A204.1 (cell line): ENCODE data around the gene PRR29.
"Not testable (repeated sequence)": the region's sequence is repeated elsewhere in the genome, so short reads cannot be mapped to it uniquely, and the experiment has no call there.

Experiments
- FAIRE-seq: peaks from 2 replicates; lab custom pipeline; 2012; peaks lifted over from hg19 to GRCh38; lab: Jason Lieb, UNC

PRR29 gene

DNA sequence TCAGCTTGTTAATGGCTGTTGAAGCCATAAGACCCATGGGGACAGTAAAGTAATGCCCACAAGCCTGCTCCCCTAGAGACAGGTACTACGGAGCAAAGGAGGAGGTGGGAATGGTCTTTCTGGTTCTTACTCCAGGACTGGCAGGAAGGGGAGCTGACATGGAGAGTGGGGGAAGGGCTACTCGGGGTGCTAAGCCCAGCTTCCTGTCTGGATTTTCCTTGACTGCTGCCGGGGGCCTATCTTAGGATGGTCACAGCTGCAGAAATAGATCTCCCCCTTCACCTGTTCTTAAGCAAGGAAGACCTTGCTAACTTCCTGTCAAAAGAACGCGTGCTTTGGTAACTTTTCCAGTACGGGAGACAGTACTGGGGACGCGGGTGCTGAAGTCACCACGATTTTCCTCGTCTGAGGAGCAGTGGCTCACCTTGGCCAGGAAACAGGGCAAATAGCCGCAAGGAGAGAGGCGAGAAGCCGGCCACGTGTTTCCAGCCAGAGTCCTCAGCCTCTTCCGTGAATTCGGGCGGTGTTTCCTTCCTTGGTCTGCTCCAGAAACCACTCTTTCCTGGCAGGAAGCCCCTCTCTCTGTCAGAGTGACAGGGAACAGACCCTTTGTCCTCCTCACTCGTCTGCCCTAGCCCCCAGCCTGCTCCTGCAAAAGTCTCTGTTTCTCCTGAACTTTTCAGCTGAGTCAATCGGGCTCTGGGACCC lies 656 bp upstream of the PRR29 start:
- FAIRE-seq = no peak

DNA sequence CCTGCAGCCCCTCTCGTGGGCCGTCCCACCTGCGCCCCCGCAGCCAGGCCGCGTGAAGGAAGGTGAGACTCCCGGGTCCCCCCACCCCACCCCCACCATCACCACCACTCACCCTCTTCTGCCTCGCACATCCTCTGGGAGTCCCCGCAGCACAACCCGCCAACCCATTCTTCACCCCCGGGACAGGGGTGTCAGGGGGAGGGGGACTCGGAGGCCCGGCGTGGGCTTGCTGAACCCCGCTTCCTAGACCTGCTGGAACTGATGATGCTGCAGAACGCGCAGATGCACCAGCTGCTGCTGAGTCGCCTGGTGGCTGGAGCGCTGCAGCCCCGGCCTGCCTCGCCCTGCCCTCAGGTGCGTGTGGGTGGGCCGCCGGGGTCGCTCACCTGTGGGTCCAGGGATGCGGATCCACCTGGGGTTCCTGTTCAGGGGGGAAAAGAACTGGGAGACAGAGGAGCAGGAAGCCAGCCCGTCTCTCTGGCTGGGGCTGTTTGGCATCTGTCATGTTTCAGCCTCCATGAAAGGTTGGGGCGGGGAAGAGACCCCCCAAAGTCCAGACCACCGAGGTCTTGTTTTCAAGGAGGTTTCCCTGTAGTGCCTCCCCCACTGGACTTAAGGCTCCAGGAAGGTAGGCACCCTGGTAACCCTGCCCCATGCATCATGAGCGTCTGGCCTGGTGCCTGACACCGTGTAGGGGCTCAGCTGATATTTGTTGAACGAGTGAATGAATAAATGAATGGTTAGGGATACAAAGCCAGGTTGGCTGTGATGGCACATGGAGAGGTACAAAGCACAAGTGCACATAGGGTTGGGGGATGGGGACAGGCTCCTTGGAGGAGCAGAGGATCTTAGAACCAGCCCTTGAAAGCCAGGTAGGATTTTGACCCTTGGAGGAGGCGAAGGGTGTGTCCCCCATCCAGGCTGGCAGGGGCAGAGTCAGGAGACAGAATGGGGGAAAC lies 849 bp downstream of the PRR29 start:
- FAIRE-seq = no peak

DNA sequence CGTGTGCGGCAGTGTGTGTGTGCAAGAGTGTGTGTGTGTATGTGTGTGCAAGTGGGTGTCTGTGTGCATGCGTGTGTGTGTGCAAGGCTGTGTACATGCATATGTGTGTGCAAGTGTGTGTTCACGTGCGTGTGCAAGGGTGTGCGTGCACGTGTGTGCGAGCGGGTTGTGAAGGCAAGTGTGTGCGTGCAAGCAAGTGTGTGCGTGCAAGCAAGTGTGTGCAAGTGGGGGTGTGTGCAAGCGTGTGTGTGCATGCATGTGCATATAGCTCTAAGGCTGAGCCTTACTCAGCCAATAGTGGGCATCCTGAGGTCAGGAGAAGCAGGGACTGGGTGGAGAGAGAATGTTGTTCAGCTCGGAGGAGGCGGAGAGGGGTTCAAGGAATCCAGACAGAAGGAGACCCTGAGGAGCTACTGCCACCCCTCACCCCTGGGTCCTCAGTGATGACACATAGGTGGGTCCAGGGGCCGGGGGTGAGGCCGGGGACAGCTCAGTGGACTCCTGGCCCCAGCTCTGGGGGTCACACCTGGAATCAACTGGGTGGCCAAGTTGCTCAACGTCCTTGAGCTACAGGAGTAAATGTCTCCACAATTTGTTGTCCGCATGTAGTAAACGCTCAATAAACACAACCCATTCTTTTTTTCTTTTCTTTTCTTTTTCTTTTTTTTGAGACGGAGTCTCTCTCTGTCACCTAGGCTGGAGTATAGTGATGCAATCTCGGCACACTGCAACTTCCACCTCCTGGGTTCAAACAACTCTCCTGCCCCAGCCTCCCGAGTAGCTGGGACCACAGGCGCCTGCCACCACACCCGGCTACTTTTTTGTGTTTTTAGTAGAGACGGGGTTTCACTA lies 1.8 kb downstream of the PRR29 start:
- no peak for FAIRE-seq

DNA sequence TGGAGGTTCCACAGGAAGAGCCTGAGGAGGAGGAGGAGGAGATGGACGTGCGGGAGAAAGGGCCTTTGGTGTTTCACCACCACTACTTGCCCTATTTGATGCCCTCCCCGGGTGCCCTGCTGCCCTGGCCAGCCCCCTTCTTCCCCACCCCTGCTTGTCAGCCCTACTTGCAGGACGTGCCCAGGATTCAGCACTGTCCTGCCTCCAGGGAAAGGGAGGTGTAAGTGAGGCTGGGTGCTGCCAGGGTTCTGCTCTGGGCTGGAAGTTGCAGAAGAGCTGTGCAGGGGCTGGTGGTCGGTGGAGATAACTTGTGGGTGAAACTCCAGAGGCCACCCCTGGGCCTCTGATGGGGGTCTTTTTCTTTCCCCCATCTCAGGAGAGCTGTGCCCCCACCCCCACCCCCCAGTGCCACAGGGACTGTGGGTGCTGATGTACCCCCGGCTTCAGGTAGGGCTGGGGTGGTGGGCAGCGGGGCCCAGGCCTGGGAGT lies 3.0 kb downstream of the PRR29 start:
- FAIRE-seq = no peak

DNA sequence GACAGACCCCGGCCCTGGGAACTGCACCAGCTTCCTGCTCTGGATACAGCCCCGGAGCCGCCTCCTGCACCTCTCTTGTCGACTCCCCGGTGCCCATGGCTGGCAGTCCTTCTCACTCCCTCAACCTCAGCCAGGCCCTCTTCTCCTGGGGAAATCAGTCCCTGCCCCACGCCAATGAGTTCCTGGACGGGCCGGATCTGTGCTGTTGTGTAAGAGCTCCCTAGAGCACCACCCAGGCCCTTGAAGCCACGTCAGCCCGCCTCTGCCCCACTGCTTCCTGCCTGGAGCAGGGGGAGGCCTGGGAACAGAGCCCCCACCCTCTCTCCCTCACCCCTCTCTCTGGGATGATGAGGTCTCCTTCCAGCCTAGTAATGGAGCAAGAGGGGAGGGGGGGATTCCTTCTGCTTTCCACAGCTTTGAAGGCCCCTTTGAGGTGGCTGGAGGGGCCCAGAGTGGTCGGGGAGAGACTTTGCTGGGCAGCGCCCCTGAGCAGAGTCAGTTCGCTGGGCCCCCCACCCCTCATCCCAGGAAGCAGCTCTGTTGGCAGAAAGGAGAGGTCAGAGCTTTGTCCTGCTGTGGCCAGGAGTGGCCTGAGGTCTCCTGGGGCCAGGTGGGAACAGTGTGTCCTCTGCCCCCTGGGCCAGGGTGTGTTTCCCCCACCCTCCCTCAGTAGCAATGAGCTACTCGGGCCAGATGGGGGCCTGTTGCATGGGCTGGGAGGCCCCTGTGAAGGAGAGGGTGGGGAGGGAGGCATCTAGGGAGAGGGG lies 3.8 kb downstream of the PRR29 start:
- no peak for FAIRE-seq

DNA sequence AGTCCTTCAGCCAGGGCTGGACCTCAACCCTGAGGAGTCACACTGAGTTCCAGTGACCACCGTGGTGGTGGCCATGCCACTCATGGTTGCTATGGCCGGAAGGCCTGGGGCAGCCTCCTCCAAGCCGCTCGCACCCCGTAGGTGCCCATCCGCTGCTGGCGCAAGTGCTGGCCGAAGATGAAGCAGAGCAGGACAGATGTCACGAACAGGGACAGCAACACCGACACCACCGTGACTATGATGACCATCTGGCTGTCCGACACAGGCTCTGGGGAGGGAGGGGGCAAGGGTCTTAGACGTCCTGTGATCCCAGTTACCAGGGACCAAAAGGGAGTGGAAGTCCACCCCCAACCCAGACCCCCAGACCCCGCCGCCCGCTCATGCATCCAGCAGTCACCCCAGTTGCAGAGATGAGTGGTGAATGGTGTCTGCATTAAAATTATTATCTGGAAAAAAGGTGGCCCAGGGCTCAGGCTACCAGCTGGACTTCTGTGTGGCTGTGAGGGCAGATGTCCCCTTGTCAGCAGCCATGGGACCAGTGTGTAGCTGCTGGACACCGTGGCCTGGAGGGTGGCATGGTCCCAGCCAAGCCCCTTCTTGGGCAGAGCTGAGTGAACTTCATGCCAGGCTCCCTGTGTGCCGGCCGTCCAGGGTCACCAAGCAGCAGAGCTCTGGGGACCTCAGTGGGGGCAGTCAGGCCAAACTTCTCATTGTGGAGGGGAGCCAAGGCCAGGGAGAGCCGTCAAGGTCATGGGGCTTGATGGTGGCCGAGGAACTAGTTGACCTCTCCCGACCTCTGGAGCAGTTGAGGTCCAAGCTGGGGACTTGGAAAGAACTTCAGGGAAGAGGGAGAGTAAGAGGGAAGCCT lies 4.7 kb downstream of the PRR29 start:
- FAIRE-seq = no peak

DNA sequence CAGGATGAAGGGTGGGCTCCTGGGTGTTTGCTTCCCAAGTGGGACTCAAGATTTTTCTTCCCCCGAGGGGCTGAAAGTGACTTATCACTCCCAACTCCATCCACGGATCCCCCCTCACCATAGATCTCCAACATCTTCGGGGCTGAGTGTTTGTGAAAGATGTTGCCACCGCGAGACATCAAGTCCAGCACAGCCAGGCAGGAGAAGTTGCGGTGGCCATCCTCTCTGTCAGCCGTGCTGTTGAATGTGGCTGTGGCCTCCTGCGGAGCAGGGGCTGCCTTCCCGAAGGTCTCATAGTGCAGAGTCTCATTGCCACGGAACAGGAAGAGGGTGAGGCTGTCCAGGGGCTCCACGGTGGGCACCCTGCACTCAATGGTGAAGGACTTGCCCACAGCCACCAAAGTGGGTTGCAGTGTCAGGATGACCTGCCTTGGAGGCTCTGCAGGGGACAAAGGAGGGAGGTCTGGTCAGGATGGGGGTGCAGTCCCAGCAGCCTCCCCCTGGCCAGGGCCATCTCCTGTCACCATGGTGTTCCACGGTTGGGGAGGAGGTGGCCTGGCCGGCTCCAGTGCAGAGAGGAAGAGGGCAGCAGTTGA lies 5.5 kb downstream of the PRR29 start:
- no peak for FAIRE-seq

DNA sequence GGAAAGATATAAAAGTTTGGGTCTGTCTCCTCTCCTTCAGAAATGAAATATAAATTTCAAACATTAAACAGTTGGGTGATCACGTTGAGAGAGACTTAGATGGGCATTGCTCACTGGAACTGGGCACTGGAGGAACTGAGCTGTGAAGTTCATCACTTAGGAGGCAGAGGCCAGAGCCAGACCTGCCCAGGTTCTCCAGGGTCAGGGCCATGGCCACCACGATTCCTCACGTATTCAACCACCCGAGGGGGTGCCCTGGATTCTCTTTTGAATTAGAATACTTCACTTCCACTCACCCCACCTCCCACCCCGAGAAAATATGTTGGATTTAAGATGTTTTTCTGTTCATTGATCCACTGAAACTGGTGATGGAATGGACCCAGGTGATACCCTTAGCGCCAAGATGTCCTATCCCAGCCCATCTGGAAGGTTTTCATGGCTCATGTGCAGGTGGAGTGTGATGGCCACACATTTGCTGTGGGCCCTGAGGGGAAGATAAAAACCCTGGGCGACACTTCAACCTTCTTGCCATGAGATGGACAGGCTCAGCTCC lies 6.1 kb downstream of the PRR29 start:
- FAIRE-seq = no peak

DNA sequence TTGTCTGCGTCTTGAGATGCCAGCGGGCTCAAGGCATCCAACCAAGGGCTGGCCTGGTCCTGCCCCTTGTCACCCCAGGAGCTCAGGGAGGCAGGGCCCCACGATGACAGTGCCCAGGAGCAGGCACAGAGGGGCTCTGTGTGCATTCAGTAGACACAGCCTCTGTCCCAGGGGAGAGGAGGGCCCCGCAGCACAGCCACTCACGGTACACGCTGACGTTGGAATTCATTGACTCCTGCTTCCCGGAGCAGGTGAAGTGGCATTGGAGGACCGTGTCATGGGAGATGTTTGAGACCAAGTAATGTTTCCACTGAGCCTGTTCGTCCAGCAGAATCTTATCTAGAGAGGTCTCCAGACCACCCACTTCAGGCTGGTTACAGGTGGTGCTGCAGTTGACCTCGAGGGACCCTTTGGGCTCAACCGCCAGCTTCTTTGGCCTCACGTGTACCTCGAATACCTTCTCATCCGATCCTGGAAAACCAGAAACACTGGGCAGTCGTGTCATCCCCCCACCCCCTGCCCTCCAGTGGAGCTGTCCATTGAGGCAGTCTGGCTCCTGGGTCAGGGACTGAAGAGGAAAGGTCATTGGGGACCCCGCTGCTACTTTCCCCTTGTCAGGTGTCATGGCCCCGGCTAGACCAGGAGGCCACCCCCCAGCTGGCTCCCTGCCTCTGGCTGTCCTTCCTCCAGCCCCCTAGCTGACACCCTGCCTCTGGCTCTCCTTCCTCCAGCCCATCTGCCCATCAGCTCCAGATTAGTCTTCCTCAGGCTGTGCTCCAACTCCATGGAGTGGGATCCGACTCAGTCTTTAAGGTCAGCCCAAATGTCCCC lies 7.0 kb downstream of the PRR29 start:
- FAIRE-seq = no peak

DNA sequence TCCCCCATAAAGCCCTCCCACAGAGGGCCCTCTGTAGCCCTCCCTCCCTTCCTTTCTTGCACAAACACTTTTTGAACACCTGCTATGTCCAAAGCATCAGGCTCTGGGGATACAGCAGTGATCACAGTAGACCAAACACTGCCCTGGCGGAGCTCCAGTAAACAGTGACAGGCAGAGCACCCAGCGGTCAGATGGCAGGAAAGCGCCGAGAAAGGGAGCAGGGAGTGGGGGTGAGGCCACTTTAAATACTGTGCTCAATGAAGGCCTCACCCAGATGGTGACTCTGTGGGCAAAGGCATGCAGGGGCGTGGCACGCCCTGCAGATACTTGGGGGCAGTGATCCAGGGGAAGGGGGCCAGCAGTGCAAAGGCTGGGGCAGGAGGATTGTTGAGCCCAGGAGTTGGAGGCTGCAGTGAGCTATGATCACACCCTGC lies 7.6 kb downstream of the PRR29 start:
- FAIRE-seq = no peak

DNA sequence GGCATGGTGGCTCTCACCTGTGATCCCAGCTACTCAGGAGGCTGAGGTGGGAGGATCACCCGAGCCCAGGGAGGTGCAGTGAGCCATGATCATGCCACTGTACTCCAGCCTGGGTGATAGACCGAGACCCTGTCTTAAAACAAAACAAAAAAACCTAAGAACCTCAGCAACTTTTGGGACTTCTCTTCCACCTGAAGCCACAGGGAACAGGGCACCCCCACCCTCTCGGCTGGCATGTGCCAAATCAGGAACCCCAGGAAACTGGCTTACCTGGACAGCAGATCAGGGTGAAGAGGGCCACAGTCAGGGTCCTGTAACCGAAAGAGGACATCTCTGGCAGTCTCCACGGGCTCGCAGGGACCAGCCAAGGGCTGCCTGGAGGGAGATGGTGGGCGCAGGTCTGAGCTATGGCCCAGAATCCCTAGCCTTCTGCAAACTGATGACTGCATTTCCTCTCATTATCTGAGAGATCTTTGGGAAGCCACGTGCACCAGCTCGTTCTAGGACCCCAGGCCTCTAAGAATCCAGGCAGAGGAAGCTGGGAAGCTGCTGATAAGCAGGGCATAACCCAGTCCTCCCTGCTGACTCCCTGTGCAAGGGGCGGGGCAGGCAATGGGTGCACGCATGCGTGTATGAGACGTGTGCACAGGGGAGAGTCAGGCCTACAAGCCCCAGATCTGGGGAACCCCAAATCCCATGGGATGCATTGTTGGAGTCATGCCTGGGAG lies 8.4 kb downstream of the PRR29 start:
- no peak for FAIRE-seq

DNA sequence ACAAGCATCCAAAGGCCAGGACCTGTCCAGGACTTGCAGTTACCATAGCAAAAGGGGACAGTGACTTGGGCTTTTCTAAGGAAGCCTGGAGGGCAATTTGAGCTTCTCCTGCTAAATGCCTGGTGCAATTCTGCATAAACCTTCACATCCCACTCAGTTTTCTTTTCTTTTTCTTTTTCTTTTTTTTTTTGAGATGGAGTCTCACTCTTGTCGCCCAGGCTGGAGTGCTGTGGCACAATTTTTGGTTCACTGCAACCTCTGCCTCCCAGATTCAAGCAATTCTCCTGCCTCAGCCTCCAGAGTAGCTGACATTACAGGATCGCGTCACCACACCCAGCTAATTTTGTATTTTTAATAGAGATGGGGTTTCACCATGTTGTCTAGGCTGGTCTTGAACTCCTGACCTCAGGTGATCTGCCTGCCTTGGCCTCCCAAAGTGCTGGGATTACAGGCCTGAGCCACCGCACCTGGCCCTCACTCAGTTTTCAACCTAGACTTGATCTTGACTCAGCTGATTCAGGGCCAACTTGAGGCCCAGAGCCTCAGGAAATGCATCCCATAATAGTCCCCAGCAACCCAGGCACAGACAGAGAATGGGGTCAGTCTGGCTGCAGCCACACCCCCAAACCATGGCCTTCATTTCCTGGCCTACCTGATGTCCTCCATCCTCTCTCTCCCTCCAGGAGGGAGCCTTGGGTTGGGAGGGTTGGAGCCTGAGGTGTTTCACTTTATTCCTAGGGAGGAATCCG lies 9.1 kb downstream of the PRR29 start:
- FAIRE-seq = not testable (repeated sequence)

DNA sequence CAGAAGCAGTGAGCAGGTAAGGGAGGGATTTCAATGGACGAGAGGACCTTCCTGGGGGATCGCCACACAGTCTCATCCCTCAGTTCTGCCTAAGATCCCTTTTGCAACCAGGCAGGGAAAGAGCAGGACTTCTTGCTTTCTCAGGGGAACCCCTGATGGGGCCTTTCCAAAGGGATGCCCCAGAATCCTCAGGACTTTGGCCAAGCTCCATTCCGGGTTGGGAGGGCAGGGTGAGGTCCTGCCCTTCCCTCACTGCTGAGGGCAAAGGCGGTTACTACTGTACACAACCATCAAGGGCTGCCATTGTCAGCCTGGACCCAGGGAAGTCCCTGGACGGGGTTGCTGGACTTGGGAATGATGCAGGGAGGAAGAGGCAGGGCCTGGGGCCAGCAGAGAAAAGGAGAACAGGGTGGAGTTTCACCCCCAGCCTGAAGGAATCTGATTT lies 9.7 kb downstream of the PRR29 start:
- FAIRE-seq = no peak

DNA sequence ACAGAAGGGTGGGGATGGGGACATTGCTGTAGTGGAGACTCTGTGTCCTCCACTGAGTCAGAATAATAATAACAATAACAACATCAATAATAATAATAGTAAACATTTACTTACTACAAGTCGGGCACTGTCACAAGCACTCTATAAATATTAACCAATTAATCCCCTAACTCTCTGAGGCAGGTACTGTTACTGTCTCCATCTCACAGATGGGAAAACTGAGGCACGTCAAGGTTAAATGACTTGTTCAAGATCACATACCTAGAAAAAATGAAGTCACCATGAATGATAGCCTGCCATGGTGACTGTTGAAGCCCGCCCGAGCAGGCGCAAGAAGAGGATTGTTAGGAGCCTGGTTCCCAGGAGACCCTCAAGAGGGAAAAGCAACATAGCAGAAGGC lies 10.2 kb downstream of the PRR29 start:
- no peak for FAIRE-seq

DNA sequence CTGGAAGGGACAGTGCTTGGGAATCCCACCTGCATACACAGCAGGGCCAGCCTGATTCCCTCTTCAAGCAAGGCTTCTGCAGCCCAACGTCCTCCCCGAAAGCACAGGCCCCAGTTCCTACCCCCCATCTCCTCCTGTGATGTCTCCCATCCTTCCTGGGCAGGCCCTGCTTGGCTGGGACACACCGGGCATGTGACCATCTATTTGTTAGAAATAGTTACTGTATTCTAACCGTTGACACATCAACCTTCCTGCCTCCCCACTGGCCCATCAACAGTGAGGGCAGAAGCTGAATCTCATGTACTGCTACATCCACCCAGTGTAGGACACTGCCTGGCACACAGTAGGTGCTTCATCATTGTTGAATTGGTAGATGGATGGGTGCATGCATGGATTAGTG lies 10.7 kb downstream of the PRR29 start:
- no peak for FAIRE-seq

DNA sequence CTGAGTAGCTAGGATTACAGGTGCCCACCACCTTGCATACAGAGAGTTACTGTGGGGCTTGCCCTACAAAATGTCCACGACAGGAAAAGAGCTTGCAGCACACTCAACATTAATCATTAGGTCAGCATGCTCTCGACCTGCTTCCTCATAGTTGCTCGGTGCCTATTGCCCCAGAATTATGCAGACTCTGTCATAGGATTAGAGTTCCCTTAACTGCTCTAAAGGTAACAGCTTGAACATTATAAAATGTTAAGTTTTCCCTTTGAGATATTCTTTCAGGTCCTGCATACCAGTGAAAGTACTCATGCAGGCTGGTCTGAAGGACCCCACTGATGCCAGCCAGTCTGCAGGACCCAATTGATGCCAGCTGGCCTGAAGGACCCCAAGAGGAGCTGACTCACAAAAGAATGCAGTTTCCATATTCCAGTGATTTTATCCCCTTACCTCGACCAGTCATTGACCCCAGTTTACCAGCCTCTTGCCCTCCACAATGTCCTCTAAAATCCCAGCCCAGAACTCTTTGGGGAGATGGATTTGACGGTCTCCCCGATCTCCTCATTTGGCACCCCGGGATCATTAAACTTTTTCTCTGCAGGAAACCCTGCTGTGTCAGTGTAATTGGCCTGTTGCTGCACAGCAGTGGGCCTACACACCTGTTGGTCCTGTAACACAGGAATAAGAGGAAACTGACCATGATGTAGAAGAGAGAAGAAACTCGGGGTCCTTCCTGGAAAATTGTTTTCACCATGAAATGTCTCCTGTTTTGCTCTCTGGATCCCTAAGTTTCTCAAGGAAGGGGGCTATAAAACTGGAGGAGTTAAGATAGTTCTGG lies 11.6 kb downstream of the PRR29 start:
- no peak for FAIRE-seq

DNA sequence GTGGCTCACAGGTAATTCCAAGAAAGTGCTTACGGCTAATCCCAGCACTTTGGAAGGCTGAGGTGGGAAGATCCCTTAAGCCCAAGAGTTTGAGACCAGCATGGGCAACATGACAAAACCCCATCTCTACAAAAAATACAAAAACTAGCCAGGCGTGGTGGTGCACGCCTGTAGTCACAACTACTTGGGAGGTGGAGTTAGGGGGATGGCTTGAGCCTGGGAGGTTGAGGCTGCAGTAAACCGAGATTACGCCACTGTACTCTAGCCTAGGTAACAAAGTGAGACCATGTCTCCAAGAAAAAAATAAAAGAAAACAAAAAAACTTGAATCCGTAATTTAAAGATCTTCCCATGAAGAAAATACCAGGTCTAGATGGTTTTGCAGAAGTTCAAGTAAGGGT lies 17.3 kb downstream of the PRR29 start:
- FAIRE-seq = no peak
